Activated naive CD4-positive, alpha-beta T cell treated with anti-CD3 and anti-CD28 coated beads for 36 hours (primary cell): ENCODE results near the gene BORCS8. TPM values are rescaled to one million over a fixed set of nuclear protein-coding genes. Genes with fewer than 3 reads are reported as not detected.
"Not testable (repeated sequence)": the region's sequence is repeated elsewhere in the genome, so short reads cannot be mapped to it uniquely, and the experiment has no call there.

ENCODE experiments used
- CTCF ChIA-PET: fragments of 350-600 bp; sonication (Branson Sonifier 250); formaldehyde crosslinking; loops from one replicate; lab custom pipeline; 2021; ENCODE audit warnings: antibody characterized with exemption; lab: Charles Lee
- DNase-seq: peaks from one replicate; pipeline ENCODE4 v3.0.0-alpha.2; 2020
- H3K27ac Mint-ChIP-seq: one replicate; pipeline ENCODE4 v1.8.0; 2021; ENCODE audit warnings: mild to moderate bottlenecking, mixed read lengths
- H3K27me3 Mint-ChIP-seq: one replicate; pipeline ENCODE4 v1.8.0; 2021; ENCODE audit warnings: low read depth, mixed read lengths
- H3K36me3 Mint-ChIP-seq: one replicate; pipeline ENCODE4 v1.8.0; 2021; ENCODE audit warnings: low read depth, mixed read lengths
- H3K4me1 Mint-ChIP-seq: one replicate; pipeline ENCODE4 v1.8.0; 2021; ENCODE audit warnings: low read depth, mixed read lengths
- H3K4me3 Mint-ChIP-seq: one replicate; pipeline ENCODE4 v1.8.0; 2021; ENCODE audit warnings: mild to moderate bottlenecking, moderate library complexity, mixed read lengths
- H3K9me3 Mint-ChIP-seq: one replicate; pipeline ENCODE4 v1.8.0; 2021; ENCODE audit warnings: mixed read lengths
- intact Hi-C: fragments of 100-400 bp; cut with micrococcal nuclease; formaldehyde crosslinking; loops from one replicate; pipeline ENCODE4 v1.15.1; 2023
- total RNA-seq, 2 experiments: library from RNA; stranded (reverse); gene quantifications; one replicate each; pipeline ENCODE4 v1.2.3, GENCODE V29; 2021

The BORCS8 gene
- total RNA-seq, 2 experiments from 2014 or later: 14.0 to 16.1 TPM

DNA sequence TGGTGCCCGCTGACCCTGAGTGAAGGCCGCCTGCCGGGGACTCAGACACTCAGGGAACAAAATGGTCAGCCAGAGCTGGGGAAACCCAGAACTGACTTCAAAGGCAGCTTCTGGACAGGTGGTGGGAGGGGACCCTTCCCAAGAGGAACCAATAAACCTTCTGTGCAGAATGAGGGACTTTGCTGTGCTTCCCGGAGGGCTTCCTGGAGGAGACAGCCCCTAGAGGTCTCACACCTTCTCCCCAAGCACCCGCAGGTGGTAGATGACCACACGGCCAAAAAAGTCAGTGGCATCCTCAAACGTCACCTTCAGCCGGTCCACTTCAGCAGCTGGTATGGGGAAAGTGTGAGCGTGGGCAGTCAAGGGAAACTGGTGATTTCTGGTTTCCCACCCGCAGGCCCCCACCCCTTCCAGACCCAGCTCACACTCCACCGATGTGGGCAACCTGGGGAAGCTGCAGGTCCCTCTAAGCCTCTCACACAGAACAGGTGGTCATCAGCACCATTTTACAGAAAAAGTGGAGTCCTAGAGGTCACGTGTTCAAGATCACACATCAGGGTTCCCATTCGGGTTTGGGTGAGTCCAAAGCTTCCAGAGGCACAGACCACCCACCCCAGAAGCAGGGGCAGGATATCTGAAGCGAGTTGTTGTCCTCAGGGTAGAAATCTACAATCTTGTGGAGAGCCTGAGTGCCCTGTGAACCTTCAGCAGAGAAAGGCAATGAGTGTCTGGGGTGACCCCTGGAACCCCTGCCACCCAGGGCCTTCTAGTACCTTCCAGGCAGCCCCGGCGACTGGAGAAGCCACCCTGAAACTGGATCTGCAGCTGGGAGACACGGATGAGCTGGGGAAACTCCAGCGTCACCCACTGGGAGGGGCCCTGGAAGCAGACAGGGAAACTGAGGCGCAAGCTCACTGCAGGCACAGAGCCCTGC, 10.0 kb upstream of the BORCS8 start:
- Mint-ChIP-seq H3K9me3 (no peaks in the 10 kb centered on the region), H3K4me3 (peak overlapping the region; percentile 90), H3K4me1 (peaks cover 23% of the 10 kb centered on the region), H3K27ac (peak overlapping the region; percentile 89), H3K36me3 (peaks cover 17% of the 10 kb centered on the region), H3K27me3 (no peaks in the 10 kb centered on the region)
- CTCF ChIA-PET: interaction anchor here (1.3 to 3.3 kb wide), 4 partner anchors 9 to 55 kb away, joined by 3 to 10 read pairs (median 6); partner anchors contain the start of genes BORCS8 and RFXANK
- DNase-seq: no peak
- intact Hi-C loops: loop anchor here (2.0 kb wide), 1 partner anchor 205 kb away; no protein-coding TSS in a partner anchor

DNA sequence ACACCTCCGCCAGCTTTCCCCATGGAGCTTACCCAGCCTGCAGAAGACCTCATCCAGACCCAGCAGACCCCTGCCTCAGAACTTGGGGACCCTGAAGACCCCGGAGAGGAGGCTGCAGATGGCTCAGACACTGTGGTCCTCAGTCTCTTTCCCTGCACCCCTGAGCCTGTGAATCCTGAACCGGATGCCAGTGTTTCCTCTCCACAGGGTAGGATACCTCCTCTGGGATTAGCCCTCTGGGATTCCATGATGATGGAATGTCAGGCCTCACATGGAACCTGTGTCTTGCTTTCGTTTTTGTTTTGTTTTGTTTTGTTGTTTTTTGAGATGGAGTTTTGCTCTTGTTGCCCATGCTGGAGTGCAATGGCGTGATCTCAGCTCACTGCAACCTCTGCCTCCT, 2.0 kb upstream of the BORCS8 start:
- peak overlapping the region; percentile 46 for H3K27ac Mint-ChIP-seq
- CTCF ChIA-PET: interaction anchor here (1.4 to 2.3 kb wide), 3 partner anchors 7 to 19 kb away, joined by 3 to 8 read pairs (median 3); partner anchors contain the start of gene NR2C2AP
- peaks cover 45% of the 10 kb centered on the region for H3K4me1 Mint-ChIP-seq
- intact Hi-C loops: loop anchor here (2.0 kb wide), 1 partner anchor 213 kb away; no protein-coding TSS in a partner anchor
- H3K9me3 Mint-ChIP-seq: no peaks in the 10 kb centered on the region
- no peak for DNase-seq
- peaks cover 8% of the 10 kb centered on the region for H3K36me3 Mint-ChIP-seq
- peak overlapping the region; percentile 93 for H3K4me3 Mint-ChIP-seq
- no peaks in the 10 kb centered on the region for H3K27me3 Mint-ChIP-seq

DNA sequence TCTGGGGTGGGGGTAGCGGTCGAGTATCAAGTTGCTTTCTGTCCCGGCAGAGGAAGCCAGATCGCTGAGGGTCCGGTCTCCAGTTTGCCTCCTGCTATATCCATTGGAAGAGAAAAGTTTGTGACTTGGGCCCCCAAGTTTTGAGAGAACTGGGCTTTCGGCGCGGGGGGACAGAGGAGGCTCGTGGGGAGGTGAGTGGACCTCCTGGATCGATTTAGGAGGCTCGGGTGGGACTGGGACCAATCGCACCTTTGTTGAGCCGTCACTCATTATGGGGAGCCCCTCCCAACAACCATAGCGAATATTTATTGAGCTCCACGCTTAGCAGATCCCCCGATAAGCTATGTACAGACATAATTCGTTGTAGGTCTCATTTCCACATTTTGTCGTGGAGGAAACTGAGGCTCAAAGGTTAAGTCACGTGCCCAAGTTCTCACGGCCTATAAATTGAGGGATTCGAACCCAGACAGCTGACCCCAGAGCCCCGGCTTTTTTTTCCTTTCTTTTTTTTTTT, 1.0 kb upstream of the BORCS8 start:
- peak overlapping the region; percentile 93 for H3K4me3 Mint-ChIP-seq
- CTCF ChIA-PET: interaction anchor here (0.6 to 2.3 kb wide), 5 partner anchors 8 to 54 kb away, joined by 3 to 8 read pairs (median 3); partner anchors contain the start of gene NR2C2AP
- peaks cover 4% of the 10 kb centered on the region for H3K36me3 Mint-ChIP-seq
- no peak for DNase-seq
- no peaks in the 10 kb centered on the region for H3K9me3 Mint-ChIP-seq
- no peaks in the 10 kb centered on the region for H3K27me3 Mint-ChIP-seq
- peaks cover 49% of the 10 kb centered on the region for H3K4me1 Mint-ChIP-seq
- intact Hi-C loops: loop anchor here (1.0 to 2.0 kb wide), 13 partner anchors 10 to 671 kb away; partner anchors contain the start of genes ARMC6, COPE, DDX49 and ELL
- H3K27ac Mint-ChIP-seq: peak overlapping the region; percentile 96

DNA sequence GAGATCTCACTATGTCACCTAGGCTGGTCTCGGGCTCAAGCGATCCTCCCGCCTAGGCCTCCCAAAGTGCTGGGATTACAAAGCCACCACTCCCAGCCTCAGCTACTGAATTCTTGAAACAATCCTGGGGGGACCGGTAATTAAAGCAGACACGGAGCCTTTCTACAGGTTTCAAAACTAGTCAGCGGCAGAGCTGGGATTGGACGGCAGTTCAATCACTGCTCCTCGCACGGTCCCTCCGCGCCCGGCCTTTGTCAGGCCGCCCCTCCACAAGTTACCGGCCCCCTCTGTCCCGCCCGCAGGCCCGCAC, 229 bp downstream of the BORCS8 start:
- H3K4me1 Mint-ChIP-seq: peaks cover 52% of the 10 kb centered on the region
- intact Hi-C loops: loop anchor here (1.0 to 2.0 kb wide), 13 partner anchors 12 to 669 kb away; partner anchors contain the start of genes ARMC6, COPE, DDX49 and ELL
- CTCF ChIA-PET: interaction anchor here (1.7 to 2.3 kb wide), 3 partner anchors 11 to 17 kb away, joined by 4 to 8 read pairs (median 8); partner anchors contain the start of gene NR2C2AP
- peak overlapping the region; percentile 96 for H3K27ac Mint-ChIP-seq
- H3K36me3 Mint-ChIP-seq: peaks cover 4% of the 10 kb centered on the region
- H3K4me3 Mint-ChIP-seq: peak overlapping the region; percentile 93
- no peaks in the 10 kb centered on the region for H3K9me3 Mint-ChIP-seq
- no peak for DNase-seq
- no peaks in the 10 kb centered on the region for H3K27me3 Mint-ChIP-seq

DNA sequence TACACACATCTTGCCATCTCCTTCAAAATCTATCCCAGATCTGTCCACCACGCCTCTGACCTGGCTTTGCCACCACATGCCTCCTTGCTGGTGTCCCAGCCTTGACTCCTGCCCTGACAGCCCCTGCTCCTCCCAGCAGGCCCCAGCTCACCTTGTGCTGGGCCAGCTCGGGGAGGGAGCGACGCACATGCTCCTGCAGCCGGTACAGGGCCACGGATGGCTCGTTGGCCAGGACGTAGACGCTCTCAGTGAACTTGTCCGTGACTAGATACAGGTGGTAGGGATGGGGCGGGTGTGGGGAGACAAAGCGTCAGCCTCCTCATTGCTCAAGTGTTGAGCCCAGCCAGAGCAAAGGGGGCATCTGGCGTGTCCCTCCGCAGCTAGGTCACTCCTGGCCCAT, 5.2 kb downstream of the BORCS8 start:
- Mint-ChIP-seq H3K9me3 (peaks cover 3% of the 10 kb centered on the region), H3K4me3 (no peak overlapping the region), H3K27ac (peak overlapping the region; percentile 18), H3K27me3 (no peaks in the 10 kb centered on the region), H3K4me1 (peaks cover 38% of the 10 kb centered on the region), H3K36me3 (peaks cover 18% of the 10 kb centered on the region)
- DNase-seq: no peak
- CTCF ChIA-PET: interaction anchor here (2.5 kb wide), 1 partner anchor 12 kb away, joined by 10 read pairs; no protein-coding TSS in a partner anchor
- intact Hi-C loops: loop anchor here (1.0 kb wide), 2 partner anchors 39 to 175 kb away; no protein-coding TSS in a partner anchor

DNA sequence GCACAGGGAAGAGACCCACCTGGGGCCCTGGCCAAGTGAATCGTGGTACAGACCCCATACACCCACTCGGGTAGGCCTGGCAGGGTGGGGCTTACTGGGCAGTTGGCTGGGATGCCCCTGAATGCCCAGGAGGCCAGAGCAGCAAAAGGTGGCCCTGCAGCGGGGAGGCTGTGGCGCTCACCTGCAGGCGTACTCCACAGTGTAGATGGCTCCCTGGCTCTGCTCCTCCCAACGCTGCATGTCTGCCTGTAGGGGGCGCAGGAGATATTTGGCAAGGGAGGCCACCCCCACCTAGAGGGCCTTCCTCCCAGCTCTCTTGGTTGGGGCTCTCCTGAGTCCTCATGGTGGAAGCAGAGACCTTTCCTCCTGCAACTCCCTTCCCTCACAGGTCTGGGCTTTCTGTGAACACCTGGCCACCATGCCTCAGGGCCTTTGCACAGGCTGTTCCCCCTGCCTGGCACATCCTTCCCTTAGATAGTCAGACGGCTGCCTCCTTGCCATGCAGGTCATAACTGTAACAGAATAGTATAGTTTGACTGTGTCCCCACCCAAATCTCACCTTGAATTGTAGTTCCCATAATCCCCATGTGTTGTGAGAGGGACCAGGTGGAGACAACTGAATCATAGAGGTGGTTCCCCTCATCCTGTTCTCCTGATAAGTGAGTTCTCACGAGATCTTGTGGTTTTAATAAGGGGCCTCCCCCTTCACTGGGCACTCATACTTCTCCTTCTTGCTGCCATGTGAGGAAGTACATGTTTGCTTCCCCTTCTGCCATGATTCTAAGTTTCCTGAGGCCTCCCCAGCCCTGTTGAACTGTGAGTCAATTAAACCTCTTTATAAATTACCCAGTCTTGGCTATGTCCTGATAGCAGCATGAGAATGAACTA, 5.9 kb downstream of the BORCS8 start:
- no peaks in the 10 kb centered on the region for H3K27me3 Mint-ChIP-seq
- CTCF ChIA-PET: interaction anchor here (0.5 to 2.5 kb wide), 7 partner anchors 9 to 213 kb away, joined by 3 to 10 read pairs (median 3); partner anchors contain the start of gene NR2C2AP
- peak overlapping the region; percentile 34 for H3K27ac Mint-ChIP-seq
- no peak overlapping the region for H3K4me3 Mint-ChIP-seq
- peaks cover 3% of the 10 kb centered on the region for H3K9me3 Mint-ChIP-seq
- H3K4me1 Mint-ChIP-seq: peaks cover 33% of the 10 kb centered on the region
- intact Hi-C loops: loop anchor here (1.0 kb wide), 2 partner anchors 39 to 175 kb away; no protein-coding TSS in a partner anchor
- DNase-seq: peak; percentile 68
- H3K36me3 Mint-ChIP-seq: peaks cover 18% of the 10 kb centered on the region

DNA sequence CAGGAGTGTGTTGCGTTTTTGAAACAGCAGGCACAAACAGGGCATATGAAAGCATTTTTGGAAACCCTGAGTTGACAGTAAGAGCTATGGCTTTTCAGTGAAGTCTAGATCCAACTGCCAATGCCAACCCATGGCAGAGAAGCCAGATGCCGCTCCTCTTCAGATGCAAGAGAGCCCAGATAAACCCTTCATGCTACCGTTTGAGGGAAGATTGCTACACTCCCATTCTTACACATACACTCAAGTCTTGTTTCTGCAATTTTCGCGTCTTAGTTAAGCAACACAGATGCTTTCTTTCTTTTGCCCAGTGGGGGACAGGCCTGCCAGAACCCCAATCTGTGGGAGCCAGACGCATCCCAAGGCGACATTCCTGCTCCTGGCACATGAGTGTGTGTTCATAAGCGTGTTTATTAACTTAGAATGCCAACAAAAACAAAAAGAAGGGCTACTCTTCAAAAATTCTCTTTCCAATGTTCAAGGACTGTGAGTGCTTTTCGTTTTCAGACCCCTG, 10.4 kb downstream of the BORCS8 start:
- intact Hi-C loops: no loop called here
- Mint-ChIP-seq H3K36me3 (peaks cover 28% of the 10 kb centered on the region), H3K4me3 (no peak overlapping the region), H3K27ac (no peak overlapping the region), H3K27me3 (no peaks in the 10 kb centered on the region), H3K4me1 (peaks cover 6% of the 10 kb centered on the region), H3K9me3 (peaks cover 3% of the 10 kb centered on the region)
- DNase-seq: no peak
- CTCF ChIA-PET: interaction anchor here (1.3 kb wide), 1 partner anchor 36 kb away, joined by 3 read pairs; no protein-coding TSS in a partner anchor

DNA sequence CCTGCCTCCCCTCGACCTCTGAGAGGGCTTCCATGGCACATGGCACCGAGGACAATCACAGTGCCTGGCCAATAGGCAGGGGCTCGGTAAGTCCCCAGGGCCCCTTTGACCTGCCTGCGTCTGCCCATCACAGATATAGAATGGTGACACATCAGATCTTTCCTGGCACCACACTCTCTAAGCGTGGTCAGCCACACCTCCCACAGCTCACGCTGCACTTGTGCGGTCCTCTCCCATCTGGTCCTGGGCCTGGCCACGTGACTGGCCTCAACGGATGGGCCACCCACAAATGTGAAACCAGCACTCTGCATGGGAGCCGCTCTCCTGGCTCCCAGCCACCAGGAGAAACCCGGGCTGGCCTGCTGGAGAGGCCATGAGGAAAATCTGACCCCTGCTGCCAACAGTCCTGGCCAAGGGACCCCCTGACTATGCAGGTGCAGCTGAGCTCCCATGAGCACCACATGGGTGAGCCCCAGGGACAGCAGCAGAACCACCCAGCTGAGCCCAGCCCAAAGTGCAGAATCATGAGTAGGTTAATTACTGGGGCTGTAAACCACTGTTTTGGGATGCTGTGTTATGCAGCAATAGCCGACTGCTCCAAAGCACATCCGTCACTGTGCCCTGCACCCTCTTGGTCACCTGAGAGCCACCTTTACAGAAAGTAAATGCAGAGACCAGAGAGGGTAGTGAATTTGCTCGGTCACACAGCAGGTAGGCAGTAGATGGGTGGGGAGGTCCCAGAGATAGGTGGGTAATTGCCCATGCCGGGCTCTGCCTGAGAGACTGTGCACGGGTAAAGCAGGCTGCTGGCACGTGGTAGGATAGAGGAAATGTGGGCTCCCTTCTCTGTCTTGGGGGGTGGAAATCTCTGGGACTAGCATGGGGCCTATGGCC, 12.2 kb downstream of the BORCS8 start:
- H3K4me1 Mint-ChIP-seq: no peaks in the 10 kb centered on the region
- no peaks in the 10 kb centered on the region for H3K27me3 Mint-ChIP-seq
- DNase-seq: no peak
- H3K36me3 Mint-ChIP-seq: peaks cover 21% of the 10 kb centered on the region
- H3K27ac Mint-ChIP-seq: no peak overlapping the region
- no peaks in the 10 kb centered on the region for H3K9me3 Mint-ChIP-seq
- intact Hi-C loops: no loop called here
- CTCF ChIA-PET: no interaction called here
- no peak overlapping the region for H3K4me3 Mint-ChIP-seq

DNA sequence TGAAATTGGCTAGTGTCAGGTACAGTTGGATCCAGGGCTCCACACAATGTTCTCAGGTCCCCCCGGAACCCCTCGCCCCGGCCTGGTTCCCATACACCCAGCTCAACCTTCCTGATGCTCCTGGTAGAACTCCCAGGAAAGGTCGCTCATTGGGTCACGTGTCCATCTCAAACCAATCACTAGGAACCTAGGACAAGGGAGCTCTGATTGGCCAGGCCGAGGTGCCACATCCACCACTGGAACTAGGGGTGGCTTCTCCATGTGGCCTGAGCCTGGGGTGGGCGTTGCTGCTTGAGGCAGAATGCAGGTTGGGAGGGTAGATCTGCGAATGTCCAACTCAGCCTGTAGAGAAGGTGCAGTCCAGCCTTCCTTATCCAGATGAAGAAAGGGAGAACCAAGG, 15.0 kb downstream of the BORCS8 start:
- no peak for DNase-seq
- H3K4me1 Mint-ChIP-seq: no peaks in the 10 kb centered on the region
- no peak overlapping the region for H3K4me3 Mint-ChIP-seq
- H3K27me3 Mint-ChIP-seq: no peaks in the 10 kb centered on the region
- no peak overlapping the region for H3K27ac Mint-ChIP-seq
- intact Hi-C loops: no loop called here
- H3K36me3 Mint-ChIP-seq: peaks cover 15% of the 10 kb centered on the region
- no peaks in the 10 kb centered on the region for H3K9me3 Mint-ChIP-seq
- CTCF ChIA-PET: interaction anchor here (0.6 to 3.4 kb wide), 2 partner anchors 21 to 33 kb away, joined by 3 to 30 read pairs; no protein-coding TSS in a partner anchor

DNA sequence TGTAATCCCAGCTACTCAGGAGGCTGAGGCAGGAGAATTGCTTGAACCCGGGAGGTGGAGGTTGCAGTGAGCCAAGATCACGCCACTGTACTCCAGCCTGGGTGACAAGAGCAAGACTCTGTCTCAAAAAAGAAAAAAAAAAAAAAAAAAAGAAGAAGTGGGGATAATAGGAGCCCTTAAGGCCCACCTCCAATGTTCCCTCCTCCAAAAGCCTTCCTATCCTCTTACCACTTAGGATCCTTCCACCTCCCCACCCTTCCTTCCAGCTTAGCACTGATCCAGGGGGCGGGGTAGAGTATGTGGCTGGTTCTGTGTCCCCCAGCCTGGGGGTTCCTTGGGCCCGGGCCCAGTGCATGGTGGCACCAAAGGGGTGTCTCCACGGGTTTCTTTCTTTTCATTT, 18.7 kb downstream of the BORCS8 start:
- intact Hi-C loops, H3K4me3 Mint-ChIP-seq, DNase-seq, H3K27me3 Mint-ChIP-seq, H3K27ac Mint-ChIP-seq, H3K36me3 Mint-ChIP-seq, H3K9me3 Mint-ChIP-seq: not testable (repeated sequence)
- peaks cover 11% of the 10 kb centered on the region for H3K4me1 Mint-ChIP-seq
- CTCF ChIA-PET: interaction anchor here (0.5 kb wide), 1 partner anchor 764 kb away, joined by 3 read pairs; no protein-coding TSS in a partner anchor
